Activated CD4-positive, alpha-beta memory T cell treated with anti-CD3 and anti-CD28 coated beads, Interleukin-2, amount 10 ng/mL, durations not matched to agents 7 days and 5 days (primary cell): ENCODE measurements around the gene MED12. TPM values are rescaled to one million over a fixed set of nuclear protein-coding genes. Genes with fewer than 3 reads are reported as not detected.

ENCODE experiments used
- CTCF ChIA-PET: fragments of 350-600 bp; sonication (Branson Sonifier 250); formaldehyde crosslinking; loops from one replicate; lab custom pipeline; 2021; ENCODE audit warnings: antibody characterized with exemption, inconsistent platforms; lab: Charles Lee
- POLR2A ChIA-PET: fragments of 350-600 bp; sonication (Branson Sonifier 250); formaldehyde crosslinking; loops from one replicate; lab custom pipeline; 2021; ENCODE audit warnings: antibody characterized with exemption; lab: Charles Lee
- DNase-seq: peaks from one replicate; pipeline ENCODE4 v3.0.0-alpha.2; 2020
- H3K27ac Mint-ChIP-seq: one replicate; pipeline ENCODE4 v1.8.0; 2021; ENCODE audit warnings: mild to moderate bottlenecking, mixed read lengths
- H3K27me3 Mint-ChIP-seq: one replicate; pipeline ENCODE4 v1.8.0; 2021; ENCODE audit warnings: mixed read lengths
- H3K36me3 Mint-ChIP-seq: one replicate; pipeline ENCODE4 v1.8.0; 2021; ENCODE audit warnings: low read depth, mixed read lengths
- H3K4me1 Mint-ChIP-seq: one replicate; pipeline ENCODE4 v1.8.0; 2021; ENCODE audit warnings: mixed read lengths
- H3K4me3 Mint-ChIP-seq: one replicate; pipeline ENCODE4 v1.8.0; 2021; ENCODE audit warnings: mild to moderate bottlenecking, mixed read lengths
- H3K9me3 Mint-ChIP-seq: one replicate; pipeline ENCODE4 v1.8.0; 2021; ENCODE audit warnings: mixed read lengths
- total RNA-seq, 2 experiments: library from RNA; stranded (reverse); gene quantifications; one replicate each; pipeline ENCODE4 v1.2.3, GENCODE V29; 2021

The MED12 gene
- total RNA-seq, 2 experiments from 2014 or later = 56.5 to 61.3 TPM

DNA sequence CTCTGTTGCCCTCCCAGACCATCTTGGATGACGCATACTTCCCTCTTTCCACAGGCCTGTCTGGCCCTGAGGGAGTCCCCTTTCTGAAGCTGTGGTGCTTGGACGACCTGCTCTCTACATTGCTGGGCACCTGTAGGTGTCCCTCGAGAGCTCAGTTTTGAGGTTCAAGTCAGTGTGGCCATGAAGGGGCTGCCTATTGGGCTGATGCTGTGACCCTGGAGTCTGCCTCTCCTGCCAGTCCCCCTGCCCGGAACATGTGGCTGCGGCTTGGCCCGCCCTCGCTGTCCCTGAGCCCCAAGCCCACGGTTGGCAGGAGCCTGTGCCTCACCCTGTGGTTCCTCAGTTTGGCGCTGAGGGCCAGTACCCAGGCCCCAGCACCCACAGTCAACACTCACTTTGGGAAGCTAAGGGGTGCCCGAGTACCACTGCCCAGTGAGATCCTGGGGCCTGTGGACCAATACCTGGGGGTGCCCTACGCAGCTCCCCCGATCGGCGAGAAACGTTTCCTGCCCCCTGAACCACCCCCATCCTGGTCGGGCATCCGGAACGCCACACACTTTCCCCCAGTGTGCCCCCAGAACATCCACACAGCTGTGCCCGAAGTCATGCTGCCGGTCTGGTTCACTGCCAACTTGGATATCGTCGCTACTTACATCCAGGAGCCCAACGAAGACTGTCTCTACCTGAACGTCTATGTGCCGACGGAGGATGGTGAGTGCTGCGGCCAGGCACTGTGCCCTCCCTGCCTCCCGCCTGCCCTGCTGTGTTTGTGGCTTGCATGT is 29.3 kb downstream of the MED12 start:
- CTCF ChIA-PET = no interaction called here
- H3K4me3 Mint-ChIP-seq = no peak overlapping the region

GRCh38 chrX:71148278-71148663 is 29.9 kb downstream of the MED12 start:
- Mint-ChIP-seq H3K4me3 (no peak overlapping the region), H3K4me1 (peaks cover 6% of the 10 kb centered on the region), H3K27me3 (no peaks in the 10 kb centered on the region), H3K9me3 (no peaks in the 10 kb centered on the region), H3K27ac (no peak overlapping the region), H3K36me3 (no peaks in the 10 kb centered on the region)
- ChIA-PET POLR2A (no interaction called here), CTCF (no interaction called here)
- no peak for DNase-seq

More for the DNA sequence above, 29.3 kb downstream of the MED12 start:
- POLR2A ChIA-PET = no interaction called here
- no peak overlapping the region for H3K27ac Mint-ChIP-seq
- DNase-seq = no peak
- no peaks in the 10 kb centered on the region for H3K9me3 Mint-ChIP-seq
- peaks cover 6% of the 10 kb centered on the region for H3K4me1 Mint-ChIP-seq
- H3K27me3 Mint-ChIP-seq = no peaks in the 10 kb centered on the region
- H3K36me3 Mint-ChIP-seq = peaks cover 2% of the 10 kb centered on the region

DNA sequence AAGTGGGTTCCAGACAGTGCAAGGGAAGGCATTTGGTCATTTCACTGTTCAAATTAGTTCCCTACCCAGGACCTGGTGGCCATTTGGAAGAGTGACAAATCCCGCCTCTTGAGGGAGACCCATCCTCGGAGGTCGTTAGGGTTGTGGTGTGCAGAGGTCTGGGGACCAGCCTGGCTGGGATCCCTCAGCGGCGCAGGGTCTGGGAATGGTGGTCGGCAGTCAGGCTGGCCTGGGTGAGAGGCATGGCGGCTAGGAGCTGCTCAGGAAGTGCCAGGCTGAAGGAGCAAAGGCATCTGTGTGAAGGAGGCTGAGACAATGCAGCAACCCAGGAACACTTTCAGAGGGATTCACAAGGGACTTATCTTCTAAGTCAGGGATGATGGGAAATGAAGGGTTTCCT is 33.0 kb downstream of the MED12 start:
- CTCF ChIA-PET = no interaction called here
- no peak for DNase-seq
- Mint-ChIP-seq H3K9me3 (no peaks in the 10 kb centered on the region), H3K36me3 (peaks cover 7% of the 10 kb centered on the region), H3K4me3 (no peak overlapping the region), H3K27me3 (no peaks in the 10 kb centered on the region), H3K4me1 (peaks cover 2% of the 10 kb centered on the region), H3K27ac (no peak overlapping the region)
- POLR2A ChIA-PET = no interaction called here

GRCh38 chrX:71154196-71154595 is 35.8 kb downstream of the MED12 start:
- H3K4me3 Mint-ChIP-seq = no peak overlapping the region
- CTCF ChIA-PET = no interaction called here
- no peak overlapping the region for H3K27ac Mint-ChIP-seq
- H3K9me3 Mint-ChIP-seq = no peaks in the 10 kb centered on the region
- DNase-seq = no peak
- H3K4me1 Mint-ChIP-seq = peaks cover 4% of the 10 kb centered on the region
- H3K27me3 Mint-ChIP-seq = no peaks in the 10 kb centered on the region
- peaks cover 11% of the 10 kb centered on the region for H3K36me3 Mint-ChIP-seq
- POLR2A ChIA-PET = no interaction called here

DNA sequence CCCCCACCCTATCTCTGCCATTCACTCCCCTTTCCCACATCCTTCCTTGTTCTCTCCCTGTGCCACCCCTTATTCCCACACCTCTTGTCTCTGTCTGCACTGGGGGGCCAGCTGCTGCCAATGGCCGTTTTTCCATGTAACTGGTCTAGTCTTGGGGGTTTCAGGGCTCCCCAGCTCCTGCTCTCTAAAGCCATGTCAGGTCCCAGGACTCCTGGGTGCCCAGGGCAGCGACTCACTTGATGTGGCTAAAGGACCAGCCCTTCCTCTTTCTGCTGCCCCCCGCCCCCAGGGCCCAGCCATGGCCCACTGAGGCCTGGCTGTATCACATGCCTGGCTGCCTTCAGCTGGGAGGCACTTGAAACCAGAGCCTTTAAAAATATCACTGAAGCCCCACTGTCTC is 36.2 kb downstream of the MED12 start:
- Mint-ChIP-seq H3K4me3 (no peak overlapping the region), H3K27ac (no peak overlapping the region), H3K36me3 (peaks cover 11% of the 10 kb centered on the region), H3K9me3 (no peaks in the 10 kb centered on the region), H3K4me1 (peaks cover 7% of the 10 kb centered on the region), H3K27me3 (no peaks in the 10 kb centered on the region)
- ChIA-PET POLR2A (interaction anchor here (0.9 kb wide), 1 partner anchor 13 kb away, joined by 3 read pairs; no protein-coding TSS in a partner anchor), CTCF (no interaction called here)
- DNase-seq = no peak

DNA sequence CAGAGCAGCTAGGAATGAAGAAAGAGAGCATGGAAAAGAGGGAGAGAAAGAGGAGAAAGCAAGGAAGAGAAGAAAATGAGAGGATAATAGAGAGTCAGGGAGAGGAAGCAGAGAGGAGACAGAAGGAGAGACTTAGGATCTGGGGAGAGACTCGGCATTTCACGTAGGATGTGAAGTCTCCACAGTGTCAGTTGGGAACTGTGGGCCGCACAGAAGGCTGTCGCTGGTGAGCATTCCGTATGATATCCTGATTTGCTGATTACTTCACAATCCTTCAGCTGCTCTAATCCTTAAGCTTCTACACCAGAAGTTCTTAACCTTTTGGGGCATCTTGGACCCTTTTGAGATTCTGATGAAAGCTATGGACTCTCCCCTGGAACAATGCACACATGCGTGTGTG is 40.2 kb downstream of the MED12 start:
- no peak overlapping the region for H3K27ac Mint-ChIP-seq
- peaks cover 7% of the 10 kb centered on the region for H3K4me1 Mint-ChIP-seq
- CTCF ChIA-PET = no interaction called here
- POLR2A ChIA-PET = no interaction called here
- no peak overlapping the region for H3K4me3 Mint-ChIP-seq
- peaks cover 11% of the 10 kb centered on the region for H3K36me3 Mint-ChIP-seq
- H3K9me3 Mint-ChIP-seq = no peaks in the 10 kb centered on the region
- DNase-seq = no peak
- no peaks in the 10 kb centered on the region for H3K27me3 Mint-ChIP-seq

GRCh38 chrX:71159335-71159734 is 40.9 kb downstream of the MED12 start:
- no peaks in the 10 kb centered on the region for H3K9me3 Mint-ChIP-seq
- CTCF ChIA-PET = interaction anchor here (0.7 kb wide), 1 partner anchor 297 kb away, joined by 3 read pairs; no protein-coding TSS in a partner anchor
- H3K4me1 Mint-ChIP-seq = peaks cover 7% of the 10 kb centered on the region
- H3K27me3 Mint-ChIP-seq = no peaks in the 10 kb centered on the region
- POLR2A ChIA-PET = no interaction called here
- H3K27ac Mint-ChIP-seq = no peak overlapping the region
- no peak overlapping the region for H3K4me3 Mint-ChIP-seq
- H3K36me3 Mint-ChIP-seq = peaks cover 11% of the 10 kb centered on the region
- no peak for DNase-seq

DNA sequence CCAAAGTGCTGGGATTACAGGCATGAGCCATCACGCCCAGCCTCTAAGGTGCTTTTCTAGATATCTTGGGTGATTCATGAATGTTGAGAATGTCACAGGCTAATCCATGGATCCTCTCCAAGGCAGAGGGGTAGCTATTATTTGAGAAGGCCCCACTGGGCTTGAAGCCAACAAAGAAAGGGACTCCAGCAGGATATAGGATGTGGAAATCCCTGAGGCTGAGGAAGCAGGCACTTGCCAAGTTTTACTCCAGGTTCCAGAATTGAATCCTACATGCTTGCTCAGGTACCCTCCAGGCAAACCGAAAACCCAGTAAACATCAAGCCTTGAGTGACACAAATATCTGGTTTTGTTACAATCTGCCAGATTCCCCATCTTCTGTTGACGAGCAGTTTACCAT is 42.1 kb downstream of the MED12 start:
- no peak overlapping the region for H3K27ac Mint-ChIP-seq
- DNase-seq = no peak
- no peak overlapping the region for H3K4me3 Mint-ChIP-seq
- POLR2A ChIA-PET = no interaction called here
- H3K36me3 Mint-ChIP-seq = peaks cover 11% of the 10 kb centered on the region
- peaks cover 7% of the 10 kb centered on the region for H3K4me1 Mint-ChIP-seq
- CTCF ChIA-PET = no interaction called here
- no peaks in the 10 kb centered on the region for H3K9me3 Mint-ChIP-seq
- H3K27me3 Mint-ChIP-seq = no peaks in the 10 kb centered on the region

DNA sequence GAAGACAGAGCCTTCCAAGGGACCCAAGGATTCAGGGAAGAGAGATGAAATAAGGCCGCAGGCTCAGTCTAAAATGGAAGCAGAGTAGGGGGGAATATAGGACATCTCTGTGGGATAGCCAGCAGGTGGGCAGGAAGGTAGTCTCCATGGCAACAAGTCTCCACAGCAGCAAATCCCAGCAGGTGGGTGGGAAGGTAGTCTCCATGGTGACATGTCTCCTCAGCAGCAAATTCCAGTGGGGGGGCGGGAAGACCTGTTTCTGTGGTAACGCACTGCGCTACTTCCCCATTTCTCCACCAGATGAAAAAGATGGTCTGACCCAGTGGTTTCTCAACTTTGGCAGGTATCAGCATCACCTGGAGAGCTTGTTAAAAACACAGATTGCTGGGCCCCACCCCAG is 44.6 kb downstream of the MED12 start:
- peaks cover 7% of the 10 kb centered on the region for H3K4me1 Mint-ChIP-seq
- ChIA-PET CTCF (no interaction called here), POLR2A (no interaction called here)
- DNase-seq = no peak
- no peaks in the 10 kb centered on the region for H3K9me3 Mint-ChIP-seq
- H3K36me3 Mint-ChIP-seq = peaks cover 2% of the 10 kb centered on the region
- no peak overlapping the region for H3K4me3 Mint-ChIP-seq
- no peaks in the 10 kb centered on the region for H3K27me3 Mint-ChIP-seq
- H3K27ac Mint-ChIP-seq = no peak overlapping the region

- H3K4me3 Mint-ChIP-seq = no peak overlapping the region
- H3K4me1 Mint-ChIP-seq = peaks cover 4% of the 10 kb centered on the region
- no peaks in the 10 kb centered on the region for H3K9me3 Mint-ChIP-seq
- H3K36me3 Mint-ChIP-seq = no peaks in the 10 kb centered on the region
- H3K27me3 Mint-ChIP-seq = no peaks in the 10 kb centered on the region
- CTCF ChIA-PET = no interaction called here
- H3K27ac Mint-ChIP-seq = no peak overlapping the region
- POLR2A ChIA-PET = no interaction called here
- DNase-seq = no peak
Measured at GRCh38 chrX:71164071-71164470, 45.7 kb downstream of the MED12 start.

GRCh38 chrX:71166461-71166860 is 48.1 kb downstream of the MED12 start:
- H3K9me3 Mint-ChIP-seq = no peaks in the 10 kb centered on the region
- H3K36me3 Mint-ChIP-seq = no peaks in the 10 kb centered on the region
- ChIA-PET POLR2A (no interaction called here), CTCF (no interaction called here)
- peaks cover 1% of the 10 kb centered on the region for H3K4me1 Mint-ChIP-seq
- H3K4me3 Mint-ChIP-seq = no peak overlapping the region
- no peak for DNase-seq
- no peak overlapping the region for H3K27ac Mint-ChIP-seq
- no peaks in the 10 kb centered on the region for H3K27me3 Mint-ChIP-seq

GRCh38 chrX:71167031-71167781 is 48.8 kb downstream of the MED12 start:
- DNase-seq = no peak
- Mint-ChIP-seq H3K4me1 (peaks cover 5% of the 10 kb centered on the region), H3K36me3 (no peaks in the 10 kb centered on the region), H3K27me3 (no peaks in the 10 kb centered on the region), H3K27ac (no peak overlapping the region), H3K4me3 (no peak overlapping the region), H3K9me3 (no peaks in the 10 kb centered on the region)
- CTCF ChIA-PET = no interaction called here
- POLR2A ChIA-PET = no interaction called here

- H3K27me3 Mint-ChIP-seq = no peaks in the 10 kb centered on the region
- peaks cover 5% of the 10 kb centered on the region for H3K4me1 Mint-ChIP-seq
- no peak for DNase-seq
- no peak overlapping the region for H3K27ac Mint-ChIP-seq
- no peak overlapping the region for H3K4me3 Mint-ChIP-seq
- H3K9me3 Mint-ChIP-seq = no peaks in the 10 kb centered on the region
- ChIA-PET POLR2A (no interaction called here), CTCF (no interaction called here)
- H3K36me3 Mint-ChIP-seq = peaks cover 2% of the 10 kb centered on the region
Measured at GRCh38 chrX:71168134-71168533, 49.7 kb downstream of the MED12 start.
